ENCODE results near the gene CLDN1. TPM values are rescaled to one million over a fixed set of nuclear protein-coding genes. Genes with fewer than 3 reads are reported as not detected.

Gene CLDN1
- total and polyA plus RNA-seq, 2 of the 13 experiments (the other 11 are each of a cell fraction or from before 2014, with no cell fraction given) = 42.7 to 51.6 TPM

DNA sequence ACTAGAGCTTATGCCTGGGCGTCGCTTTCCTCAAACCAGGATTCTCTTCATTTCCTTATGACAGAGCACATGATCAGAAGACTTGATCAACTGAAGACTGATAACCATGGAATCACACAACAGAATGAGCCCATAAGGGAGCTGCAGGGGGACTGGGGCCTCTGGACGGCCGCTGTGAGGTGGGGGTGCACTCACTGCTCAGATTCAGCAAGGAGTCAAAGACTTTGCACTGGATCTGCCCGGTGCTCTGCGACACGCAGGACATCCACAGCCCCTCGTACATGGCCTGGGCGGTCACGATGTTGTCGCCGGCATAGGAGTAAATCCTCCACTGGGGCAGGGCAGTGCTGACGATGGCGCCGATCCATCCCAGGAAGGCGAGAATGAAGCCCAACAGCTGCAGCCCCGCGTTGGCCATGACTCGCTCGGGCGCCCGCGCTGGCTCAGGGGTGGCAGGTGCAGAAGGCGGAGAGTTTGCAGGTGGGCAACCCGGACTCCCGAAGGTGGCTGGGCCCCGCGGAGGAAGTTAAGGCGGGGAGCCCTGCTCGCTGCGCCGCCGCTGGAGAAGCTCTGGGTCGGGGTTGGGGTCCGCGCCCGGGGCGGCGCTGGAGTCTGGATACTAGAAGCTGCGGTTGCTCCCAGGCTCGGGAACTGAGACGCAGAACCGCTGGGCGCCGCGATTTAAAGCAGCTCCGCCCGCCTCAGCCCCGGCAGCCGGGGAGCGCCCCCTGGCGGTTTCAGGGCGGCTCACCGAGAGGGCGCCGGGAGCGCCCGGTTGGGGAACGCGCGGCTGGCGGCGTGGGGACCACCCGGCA, at the start of gene CLDN1 (continued):
- TF ChIP-seq ZNF574 (CRISPR knock-in tag; IDR thresholded peaks at IDR 0.05) = peak; percentile 66
- no peak for TF ChIP-seq CENPX (CRISPR knock-in tag; IDR thresholded peaks at IDR 0.05)
- TF ChIP-seq ZNF749 (CRISPR knock-in tag; IDR thresholded peaks at IDR 0.05; ENCODE audit: borderline replicate concordance) = peak; percentile 40; the same call in 1 of the 2 replicates
- TF ChIP-seq NFATC3 (CRISPR knock-in tag; IDR thresholded peaks at IDR 0.05) = no peak
- TF ChIP-seq RNF219 (CRISPR knock-in tag; IDR thresholded peaks at IDR 0.05) = peak; percentile 81; the same call in 1 of the 2 replicates
- no peak for TF ChIP-seq MAFF (IDR thresholded peaks at IDR 0.05; ENCODE audit: low read depth, low read length)
- TF ChIP-seq MXD4 (CRISPR knock-in tag; IDR thresholded peaks at IDR 0.05) = 0 out of 2 replicates have a peak, but pooled peaks have one; percentile 18
- TF ChIP-seq ZNF10 (CRISPR knock-in tag; IDR thresholded peaks at IDR 0.05; ENCODE audit: borderline replicate concordance, low read depth) = no peak
- TF ChIP-seq, protein P1, sequence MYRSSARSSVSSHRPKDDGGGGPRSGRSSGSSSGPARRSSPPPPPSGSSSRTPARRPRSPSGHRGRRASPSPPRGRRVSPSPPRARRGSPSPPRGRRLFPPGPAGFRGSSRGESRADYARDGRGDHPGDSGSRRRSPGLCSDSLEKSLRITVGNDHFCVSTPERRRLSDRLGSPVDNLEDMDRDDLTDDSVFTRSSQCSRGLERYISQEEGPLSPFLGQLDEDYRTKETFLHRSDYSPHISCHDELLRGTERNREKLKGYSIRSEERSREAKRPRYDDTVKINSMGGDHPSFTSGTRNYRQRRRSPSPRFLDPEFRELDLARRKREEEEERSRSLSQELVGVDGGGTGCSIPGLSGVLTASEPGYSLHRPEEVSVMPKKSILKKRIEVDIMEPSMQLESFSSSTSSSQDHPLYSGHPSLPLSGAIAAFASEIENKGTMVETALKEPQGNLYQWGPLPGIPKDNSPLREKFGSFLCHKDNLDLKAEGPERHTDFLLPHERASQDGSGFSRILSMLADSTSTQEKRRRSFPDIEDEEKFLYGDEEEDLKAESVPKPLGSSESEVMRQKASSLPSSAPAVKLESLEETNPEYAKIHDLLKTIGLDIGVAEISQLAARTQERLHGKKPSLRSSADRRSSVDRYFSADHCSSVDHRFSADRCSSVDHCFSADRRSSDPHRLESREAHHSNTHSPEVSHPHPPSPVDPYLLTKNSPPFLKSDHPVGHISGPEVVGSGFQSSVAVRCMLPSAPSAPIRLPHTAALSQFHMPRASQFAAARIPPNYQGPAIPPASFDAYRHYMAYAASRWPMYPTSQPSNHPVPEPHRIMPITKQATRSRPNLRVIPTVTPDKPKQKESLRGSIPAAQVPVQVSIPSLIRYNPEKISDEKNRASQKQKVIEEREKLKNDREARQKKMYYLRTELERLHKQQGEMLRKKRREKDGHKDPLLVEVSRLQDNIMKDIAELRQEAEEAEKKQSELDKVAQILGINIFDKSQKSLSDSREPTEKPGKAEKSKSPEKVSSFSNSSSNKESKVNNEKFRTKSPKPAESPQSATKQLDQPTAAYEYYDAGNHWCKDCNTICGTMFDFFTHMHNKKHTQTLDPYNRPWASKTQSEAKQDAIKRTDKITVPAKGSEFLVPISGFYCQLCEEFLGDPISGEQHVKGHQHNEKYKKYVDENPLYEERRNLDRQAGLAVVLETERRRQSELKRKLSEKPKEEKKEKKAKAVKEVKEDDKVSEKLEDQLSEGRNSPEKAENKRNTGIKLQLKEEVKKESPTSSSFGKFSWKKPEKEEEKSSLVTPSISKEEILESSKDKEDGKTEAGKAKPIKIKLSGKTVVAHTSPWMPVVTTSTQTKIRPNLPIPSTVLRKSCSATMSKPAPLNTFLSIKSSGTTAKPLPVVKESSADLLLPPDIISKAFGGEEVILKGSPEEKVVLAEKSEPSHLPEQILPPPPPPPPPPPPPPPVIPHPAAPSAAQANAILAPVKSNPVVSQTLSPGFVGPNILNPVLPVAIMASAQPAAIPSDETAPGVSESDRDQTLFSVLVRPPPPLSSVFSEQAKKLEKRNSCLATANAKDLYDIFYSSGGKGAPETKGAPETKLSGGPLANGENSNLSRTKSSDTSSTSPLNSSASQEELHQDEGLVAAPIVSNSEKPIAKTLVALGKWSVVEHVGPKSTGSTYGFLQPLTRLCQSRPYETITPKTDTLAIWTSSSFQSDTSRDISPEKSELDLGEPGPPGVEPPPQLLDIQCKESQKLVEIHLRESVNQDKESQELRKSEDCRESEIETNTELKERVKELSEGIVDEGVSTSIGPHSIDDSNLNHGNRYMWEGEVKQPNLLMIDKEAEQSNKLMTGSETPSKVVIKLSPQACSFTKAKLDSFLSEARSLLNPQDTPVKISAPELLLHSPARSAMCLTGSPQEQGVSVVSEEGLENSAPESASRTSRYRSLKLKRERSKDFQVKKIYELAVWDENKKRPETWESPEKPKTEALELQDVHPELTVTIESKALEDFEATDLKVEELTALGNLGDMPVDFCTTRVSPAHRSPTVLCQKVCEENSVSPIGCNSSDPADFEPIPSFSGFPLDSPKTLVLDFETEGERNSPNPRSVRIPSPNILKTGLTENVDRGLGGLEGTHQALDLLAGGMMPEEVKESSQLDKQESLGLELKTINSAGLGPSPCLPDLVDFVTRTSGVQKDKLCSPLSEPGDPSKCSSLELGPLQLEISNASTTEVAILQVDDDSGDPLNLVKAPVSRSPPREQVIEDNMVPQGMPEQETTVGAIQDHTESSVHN (CRISPR knock-in tag; IDR thresholded peaks at IDR 0.05) = no peak; the same call in 1 of the 2 replicates
- peak; percentile 87 for TF ChIP-seq SALL1 (CRISPR knock-in tag; IDR thresholded peaks at IDR 0.05)
- TF ChIP-seq, protein P2, sequence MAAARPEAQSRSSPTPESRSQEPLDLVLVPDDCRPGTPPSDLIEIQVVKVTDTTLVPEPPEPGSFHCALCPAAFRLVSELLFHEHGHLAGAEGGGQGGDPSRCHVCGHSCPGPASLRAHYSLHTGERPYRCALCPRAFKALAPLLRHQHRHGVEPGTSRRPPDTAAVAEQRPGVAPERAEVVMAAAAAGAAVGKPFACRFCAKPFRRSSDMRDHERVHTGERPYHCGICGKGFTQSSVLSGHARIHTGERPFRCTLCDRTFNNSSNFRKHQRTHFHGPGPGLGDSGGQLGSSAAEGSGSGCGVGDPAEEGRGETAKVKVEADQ (CRISPR knock-in tag; IDR thresholded peaks at IDR 0.05; ENCODE audit: borderline replicate concordance) = 0 out of 2 replicates have a peak, but pooled peaks have one; percentile 34
- TF ChIP-seq ZNF446 (CRISPR knock-in tag; IDR thresholded peaks at IDR 0.05) = no peak
